ENCODE results near the gene KRT39. TPM values are rescaled to one million over a fixed set of nuclear protein-coding genes. Genes with fewer than 3 reads are reported as not detected.

KRT39 gene
- polyA plus RNA-seq, 2 of the 4 experiments (the other 2 are of a cell fraction) = not detected

- no peaks in the 10 kb centered on the region for H3K9me3 ChIP-seq
- no peak within 1 kb of the TSS for H3K27ac ChIP-seq
- ChIA-PET CTCF (interaction anchor here (1.1 to 1.2 kb wide), 2 partner anchors 13 to 725 kb away, joined by 3 to 5 read pairs; no protein-coding TSS in a partner anchor), POLR2A (no interaction called here)
- no peaks in the 10 kb centered on the region for H3K4me1 ChIP-seq
- DNase-seq (ENCODE audit: low read depth in 1 of 2, low spot score in 1 of 2) (no peak), ATAC-seq (no peak), FAIRE-seq (no peak)
- TF ChIP-seq NFE2L2 (conservative IDR thresholded peaks at IDR 0.05; ENCODE audit: low read length) (no peak), RARB (CRISPR knock-in tag; IDR thresholded peaks at IDR 0.05) (no peak), HEYL (CRISPR knock-in tag; IDR thresholded peaks at IDR 0.05) (no peak), USF2 (IDR thresholded peaks at IDR 0.05) (no peak), CEBPB (IDR thresholded peaks at IDR 0.05) (no peak), FOSL2 (IDR thresholded peaks at IDR 0.05) (no peak), FOSL2 (CRISPR knock-in tag; IDR thresholded peaks at IDR 0.05) (no peak), TP53 (CRISPR knock-in tag; IDR thresholded peaks at IDR 0.05) (no peak), MYC (IDR thresholded peaks at IDR 0.05; ENCODE audit: borderline replicate concordance, low read length) (no peak), HMGXB4 (CRISPR knock-in tag; IDR thresholded peaks at IDR 0.05; ENCODE audit: borderline replicate concordance) (no peak), CHD2 (IDR thresholded peaks at IDR 0.05; ENCODE audit: low read length, partially characterized antibody) (no peak), HOXB13 (CRISPR knock-in tag; IDR thresholded peaks at IDR 0.05; ENCODE audit: low read depth) (no peak), PHF8 (IDR thresholded peaks at IDR 0.05; ENCODE audit: borderline replicate concordance, low read depth) (no peak), CBX8 (IDR thresholded peaks at IDR 0.05) (no peak)
- H3K4me3 ChIP-seq = no peak within 1 kb of the TSS
- H3K4me2 ChIP-seq = no peak within 1 kb of the TSS
- 71% methylated on average over 9 of the region's 9 CpGs for WGBS (ENCODE audit: missing lambda C conversion rate)
Observed at GRCh38 chr17:40937384-40937819, 29.3 kb downstream of the KRT39 start, which contains the start of gene KRT23. KRT23 (minus strand) TSS chr17:40937646; CDS start chr17:40936603, 1,043 bp downstream.

GRCh38 chr17:40936976-40937375 lies 29.8 kb downstream of the KRT39 start:
- no peaks in the 10 kb centered on the region for H3K4me1 ChIP-seq
- FAIRE-seq = no peak
- DNase-seq (ENCODE audit: low read depth in 1 of 2, low spot score in 1 of 2) = no peak
- no peak overlapping the region for H3K27ac ChIP-seq
- TF ChIP-seq HES2 (IDR thresholded peaks at IDR 0.05) (no peak), NFE2L2 (conservative IDR thresholded peaks at IDR 0.05; ENCODE audit: low read length) (no peak), NPAS2 (CRISPR knock-in tag; IDR thresholded peaks at IDR 0.05; ENCODE audit: borderline replicate concordance) (no peak), NR3C1 (IDR thresholded peaks at IDR 0.05) (no peak), CTCF (IDR thresholded peaks at IDR 0.05) (no peak), GATA3 (IDR thresholded peaks at IDR 0.05; ENCODE audit: borderline replicate concordance) (no peak), MAX (IDR thresholded peaks at IDR 0.05) (no peak), HMGXB4 (CRISPR knock-in tag; IDR thresholded peaks at IDR 0.05; ENCODE audit: borderline replicate concordance) (no peak), JUNB (IDR thresholded peaks at IDR 0.05) (no peak), REST (IDR thresholded peaks at IDR 0.05) (no peak), CBX8 (IDR thresholded peaks at IDR 0.05) (no peak), ZSCAN20 (CRISPR knock-in tag; IDR thresholded peaks at IDR 0.05) (no peak), USF2 (IDR thresholded peaks at IDR 0.05) (no peak), SREBF2 (IDR thresholded peaks at IDR 0.05) (no peak), RAD21 (conservative IDR thresholded peaks at IDR 0.05 in 1 of 2, IDR thresholded peaks at IDR 0.05 in 1 of 2) (no peak), BHLHE40 (IDR thresholded peaks at IDR 0.05; ENCODE audit: low read depth, low read length) (no peak), TP53 (CRISPR knock-in tag; IDR thresholded peaks at IDR 0.05) (no peak)
- no peak overlapping the region for H3K4me3 ChIP-seq
- ChIA-PET POLR2A (no interaction called here), CTCF (interaction anchor here (1.2 to 1.3 kb wide), 2 partner anchors 12 to 133 kb away, joined by 3 read pairs; no protein-coding TSS in a partner anchor)
- WGBS (ENCODE audit: missing lambda C conversion rate) = 81% methylated on average over 5 of the region's 5 CpGs
- H3K9me3 ChIP-seq = no peaks in the 10 kb centered on the region
- no peak for ATAC-seq
- H3K4me2 ChIP-seq = no peak overlapping the region

Measured in A549 (cell line).